Activated CD4-positive, alpha-beta T cell treated with anti-CD3 and anti-CD28 coated beads, Interleukin-2, amount 10 ng/mL, durations not matched to agents 24 days and 14 days (primary cell): ENCODE data around the gene CASP3. TPM values are rescaled to one million over a fixed set of nuclear protein-coding genes. Genes with fewer than 3 reads are reported as not detected.
"Not testable (repeated sequence)": the region's sequence is repeated elsewhere in the genome, so short reads cannot be mapped to it uniquely, and the experiment has no call there.

Experiments
- DNase-seq: peaks from one replicate; pipeline ENCODE4 v3.0.0; 2022
- H3K27ac Mint-ChIP-seq: one replicate; pipeline ENCODE4 v1.8.0; 2022; ENCODE audit warnings: mild to moderate bottlenecking, mixed read lengths
- H3K27me3 Mint-ChIP-seq: one replicate; pipeline ENCODE4 v1.8.0; 2022; ENCODE audit warnings: mixed read lengths
- H3K36me3 Mint-ChIP-seq: one replicate; pipeline ENCODE4 v1.8.0; 2022; ENCODE audit warnings: low read depth, mild to moderate bottlenecking, mixed read lengths
- H3K4me1 Mint-ChIP-seq: one replicate; pipeline ENCODE4 v1.8.0; 2021; ENCODE audit warnings: mixed read lengths
- H3K4me3 Mint-ChIP-seq: one replicate; pipeline ENCODE4 v1.8.0; 2022; ENCODE audit warnings: mild to moderate bottlenecking, moderate library complexity, mixed read lengths
- H3K9me3 Mint-ChIP-seq: one replicate; pipeline ENCODE4 v1.8.0; 2021; ENCODE audit warnings: mixed read lengths
- intact Hi-C: fragments of 100-400 bp; cut with micrococcal nuclease; formaldehyde crosslinking; loops from one replicate; pipeline ENCODE4 v1.15.1; 2023
- total RNA-seq: library from RNA; stranded (reverse); gene quantifications from 2 replicates; pipeline ENCODE4 v1.2.3, GENCODE V29; 2022

Gene CASP3
- total RNA-seq, 1 donor from 2014 or later: 89.8 TPM

GRCh38 chr4:184636897-184637296, 12.3 kb downstream of the CASP3 start:
- Mint-ChIP-seq H3K27ac (no peak overlapping the region), H3K9me3 (no peaks in the 10 kb centered on the region), H3K27me3 (no peaks in the 10 kb centered on the region), H3K4me1 (peaks cover 41% of the 10 kb centered on the region), H3K36me3 (peaks cover 74% of the 10 kb centered on the region), H3K4me3 (no peak overlapping the region)
- intact Hi-C loops: no loop called here
- DNase-seq: no peak

- H3K36me3 Mint-ChIP-seq: peaks cover 71% of the 10 kb centered on the region
- H3K27ac Mint-ChIP-seq: no peak overlapping the region
- H3K4me1 Mint-ChIP-seq: peaks cover 37% of the 10 kb centered on the region
- intact Hi-C loops: no loop called here
- H3K9me3 Mint-ChIP-seq: no peaks in the 10 kb centered on the region
- no peak overlapping the region for H3K4me3 Mint-ChIP-seq
- H3K27me3 Mint-ChIP-seq: no peaks in the 10 kb centered on the region
- DNase-seq: no peak
Measured at GRCh38 chr4:184636144-184636543, 13.1 kb downstream of the CASP3 start.

- no peak overlapping the region for H3K4me3 Mint-ChIP-seq
- intact Hi-C loops: no loop called here
- H3K9me3 Mint-ChIP-seq: no peaks in the 10 kb centered on the region
- peaks cover 32% of the 10 kb centered on the region for H3K4me1 Mint-ChIP-seq
- no peaks in the 10 kb centered on the region for H3K27me3 Mint-ChIP-seq
- no peak for DNase-seq
- no peak overlapping the region for H3K27ac Mint-ChIP-seq
- peaks cover 74% of the 10 kb centered on the region for H3K36me3 Mint-ChIP-seq
Measured at GRCh38 chr4:184635381-184635780, 13.9 kb downstream of the CASP3 start.

GRCh38 chr4:184632842-184633241, 16.4 kb downstream of the CASP3 start:
- intact Hi-C loops: no loop called here
- Mint-ChIP-seq H3K9me3 (no peaks in the 10 kb centered on the region), H3K27ac (no peak overlapping the region), H3K4me3 (no peak overlapping the region), H3K4me1 (peaks cover 24% of the 10 kb centered on the region), H3K27me3 (no peaks in the 10 kb centered on the region), H3K36me3 (peaks cover 75% of the 10 kb centered on the region)
- DNase-seq: no peak

GRCh38 chr4:184628103-184628502, 21.1 kb downstream of the CASP3 start:
- no peaks in the 10 kb centered on the region for H3K9me3 Mint-ChIP-seq
- no peak overlapping the region for H3K4me3 Mint-ChIP-seq
- H3K4me1 Mint-ChIP-seq: peaks cover 34% of the 10 kb centered on the region
- DNase-seq: no peak
- H3K27ac Mint-ChIP-seq: no peak overlapping the region
- peaks cover 75% of the 10 kb centered on the region for H3K36me3 Mint-ChIP-seq
- intact Hi-C loops: no loop called here
- H3K27me3 Mint-ChIP-seq: no peaks in the 10 kb centered on the region

- Mint-ChIP-seq H3K27ac (peak overlapping the region; percentile 75), H3K4me1 (peaks cover 30% of the 10 kb centered on the region), H3K36me3 (peaks cover 69% of the 10 kb centered on the region), H3K4me3 (peak overlapping the region; percentile 10)
- intact Hi-C loops, DNase-seq, H3K27me3 Mint-ChIP-seq, H3K9me3 Mint-ChIP-seq: not testable (repeated sequence)
Measured at GRCh38 chr4:184625783-184626596, 23.3 kb downstream of the CASP3 start.

- Mint-ChIP-seq H3K4me3 (peak overlapping the region; percentile 10), H3K27me3 (no peaks in the 10 kb centered on the region), H3K36me3 (peaks cover 60% of the 10 kb centered on the region), H3K4me1 (peaks cover 28% of the 10 kb centered on the region), H3K9me3 (no peaks in the 10 kb centered on the region), H3K27ac (peak overlapping the region; percentile 75)
- no peak for DNase-seq
- intact Hi-C loops: no loop called here
Measured at GRCh38 chr4:184624972-184625554, 24.2 kb downstream of the CASP3 start.

- H3K27me3 Mint-ChIP-seq, H3K9me3 Mint-ChIP-seq, intact Hi-C loops, DNase-seq, H3K4me3 Mint-ChIP-seq: not testable (repeated sequence)
- Mint-ChIP-seq H3K27ac (peak overlapping the region; percentile 75), H3K4me1 (peaks cover 27% of the 10 kb centered on the region), H3K36me3 (peaks cover 56% of the 10 kb centered on the region)
Measured at GRCh38 chr4:184624504-184624903, 24.7 kb downstream of the CASP3 start.

GRCh38 chr4:184621518-184621917, 27.7 kb downstream of the CASP3 start:
- intact Hi-C loops: no loop called here
- Mint-ChIP-seq H3K9me3 (no peaks in the 10 kb centered on the region), H3K36me3 (peaks cover 34% of the 10 kb centered on the region), H3K4me3 (no peak overlapping the region), H3K4me1 (peaks cover 13% of the 10 kb centered on the region), H3K27ac (no peak overlapping the region), H3K27me3 (no peaks in the 10 kb centered on the region)
- DNase-seq: no peak

- H3K36me3 Mint-ChIP-seq: peaks cover 29% of the 10 kb centered on the region
Measured at GRCh38 chr4:184620212-184620867, 28.9 kb downstream of the CASP3 start.

GRCh38 chr4:184617600-184618196, 31.5 kb downstream of the CASP3 start:
- no peak for DNase-seq
- Mint-ChIP-seq H3K9me3 (peaks cover 11% of the 10 kb centered on the region), H3K4me1 (no peaks in the 10 kb centered on the region), H3K4me3 (no peak overlapping the region), H3K27me3 (no peaks in the 10 kb centered on the region), H3K27ac (no peak overlapping the region), H3K36me3 (peaks cover 11% of the 10 kb centered on the region)
- intact Hi-C loops: no loop called here

More at GRCh38 chr4:184620212-184620867, 28.9 kb downstream of the CASP3 start:
- no peak overlapping the region for H3K4me3 Mint-ChIP-seq
- intact Hi-C loops: no loop called here
- H3K9me3 Mint-ChIP-seq: no peaks in the 10 kb centered on the region
- no peak for DNase-seq
- H3K27me3 Mint-ChIP-seq: no peaks in the 10 kb centered on the region
- H3K4me1 Mint-ChIP-seq: peaks cover 7% of the 10 kb centered on the region
- H3K27ac Mint-ChIP-seq: no peak overlapping the region

- Mint-ChIP-seq H3K36me3 (peaks cover 7% of the 10 kb centered on the region), H3K27ac (peak overlapping the region; percentile 17), H3K4me1 (no peaks in the 10 kb centered on the region), H3K27me3 (no peaks in the 10 kb centered on the region), H3K4me3 (no peak overlapping the region), H3K9me3 (peaks cover 12% of the 10 kb centered on the region)
- no peak for DNase-seq
- intact Hi-C loops: no loop called here
Measured at GRCh38 chr4:184616633-184617551, 32.4 kb downstream of the CASP3 start.

- H3K4me3 Mint-ChIP-seq, intact Hi-C loops, H3K27ac Mint-ChIP-seq, H3K4me1 Mint-ChIP-seq, DNase-seq, H3K36me3 Mint-ChIP-seq, H3K27me3 Mint-ChIP-seq: not testable (repeated sequence)
- H3K9me3 Mint-ChIP-seq: peaks cover 12% of the 10 kb centered on the region
Measured at GRCh38 chr4:184616168-184616567, 33.1 kb downstream of the CASP3 start.
